Bronchial epithelial cell (primary cell): ENCODE measurements around the gene PLXNA4. TPM values are rescaled to one million over a fixed set of nuclear protein-coding genes. Genes with fewer than 3 reads are reported as not detected.

Experiments
- DNase-seq: peaks from one replicate; pipeline ENCODE4 v3.0.0-alpha.2; 2010; ENCODE audit warnings: low read depth
- FAIRE-seq: peaks from 2 replicates; lab custom pipeline; 2011; peaks lifted over from hg19 to GRCh38; lab: Jason Lieb, UNC
- H3K27me3 ChIP-seq: 2 replicates; pipeline ENCODE4 v1.5.1; 2011; ENCODE audit warnings: low read length; ENCODE audit not compliant: control insufficient read depth, insufficient read depth
- H3K36me3 ChIP-seq: 2 replicates; pipeline ENCODE4 v1.5.1; 2011; ENCODE audit warnings: low read length; ENCODE audit not compliant: control insufficient read depth, insufficient read depth
- H3K4me3 ChIP-seq: 2 replicates; pipeline ENCODE4 v1.5.1; 2011; ENCODE audit warnings: mild to moderate bottlenecking, low read depth, low read length, control low read depth
- total RNA-seq: library from RNA; depleted of rRNA; stranded (reverse); fragments of >200 nt; gene quantifications from 2 replicates; pipeline ENCODE4 v1.2.1, GENCODE V29; 2014
- TF ChIP-seq, protein P1 (sequence below): IDR thresholded peaks from 2 replicates; pipeline ENCODE4 v1.5.1; 2011; ENCODE audit warnings: mild to moderate bottlenecking, moderate library complexity, low read length, control low read depth, inconsistent platforms; ENCODE audit not compliant: insufficient read depth, severe bottlenecking

The PLXNA4 gene
- total RNA-seq, 1 donor from 2014 or later = under 0.01 TPM

DNA sequence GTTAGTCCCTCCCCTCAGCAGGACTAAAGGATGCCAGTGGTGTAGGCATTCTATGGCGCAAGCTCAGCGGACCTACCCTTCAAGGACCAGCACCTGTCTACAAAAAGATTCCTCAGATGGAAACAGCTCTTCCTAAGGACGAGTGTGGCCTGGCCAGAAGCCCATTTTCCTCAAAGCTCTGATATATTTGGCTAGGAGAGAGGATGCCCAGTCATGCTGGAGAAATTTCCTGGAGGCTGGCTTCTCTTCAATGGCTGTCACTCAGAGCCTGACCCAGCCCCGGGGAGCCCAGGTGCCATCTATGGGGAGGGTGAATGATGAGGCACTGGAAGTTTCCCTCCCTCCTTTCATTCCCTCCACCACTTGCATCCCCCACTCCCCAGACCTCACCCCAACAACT is 111.5 kb downstream of the PLXNA4 start:
- peak; percentile 44 for DNase-seq
- Histone ChIP-seq H3K27me3 (no peaks in the 10 kb centered on the region), H3K4me3 (no peak overlapping the region), H3K36me3 (no peaks in the 10 kb centered on the region)
- TF ChIP-seq, protein P1, sequence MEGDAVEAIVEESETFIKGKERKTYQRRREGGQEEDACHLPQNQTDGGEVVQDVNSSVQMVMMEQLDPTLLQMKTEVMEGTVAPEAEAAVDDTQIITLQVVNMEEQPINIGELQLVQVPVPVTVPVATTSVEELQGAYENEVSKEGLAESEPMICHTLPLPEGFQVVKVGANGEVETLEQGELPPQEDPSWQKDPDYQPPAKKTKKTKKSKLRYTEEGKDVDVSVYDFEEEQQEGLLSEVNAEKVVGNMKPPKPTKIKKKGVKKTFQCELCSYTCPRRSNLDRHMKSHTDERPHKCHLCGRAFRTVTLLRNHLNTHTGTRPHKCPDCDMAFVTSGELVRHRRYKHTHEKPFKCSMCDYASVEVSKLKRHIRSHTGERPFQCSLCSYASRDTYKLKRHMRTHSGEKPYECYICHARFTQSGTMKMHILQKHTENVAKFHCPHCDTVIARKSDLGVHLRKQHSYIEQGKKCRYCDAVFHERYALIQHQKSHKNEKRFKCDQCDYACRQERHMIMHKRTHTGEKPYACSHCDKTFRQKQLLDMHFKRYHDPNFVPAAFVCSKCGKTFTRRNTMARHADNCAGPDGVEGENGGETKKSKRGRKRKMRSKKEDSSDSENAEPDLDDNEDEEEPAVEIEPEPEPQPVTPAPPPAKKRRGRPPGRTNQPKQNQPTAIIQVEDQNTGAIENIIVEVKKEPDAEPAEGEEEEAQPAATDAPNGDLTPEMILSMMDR = no peak
- FAIRE-seq = no peak

DNA sequence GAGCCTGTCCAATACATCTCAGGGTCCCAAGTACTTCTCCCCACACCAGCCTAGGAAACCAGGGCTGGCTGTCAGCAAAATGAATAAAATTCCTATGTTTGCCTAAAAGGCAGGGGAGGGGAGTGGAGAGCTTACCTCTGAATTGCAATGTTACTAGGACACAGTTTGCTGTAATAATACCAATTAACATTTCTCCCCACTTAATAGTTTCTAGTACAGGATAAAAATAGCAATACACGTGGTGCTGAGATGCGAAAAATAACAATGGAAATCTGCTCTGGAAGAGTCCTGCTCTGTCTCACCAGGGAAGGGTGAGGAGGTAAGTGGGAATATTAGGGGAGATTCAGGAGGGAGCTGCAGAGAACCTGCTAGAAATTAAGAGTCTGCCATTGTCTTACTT is 112.3 kb downstream of the PLXNA4 start:
- no peaks in the 10 kb centered on the region for H3K27me3 ChIP-seq
- FAIRE-seq (no peak), DNase-seq (no peak)
- no peak overlapping the region for H3K4me3 ChIP-seq
- no peaks in the 10 kb centered on the region for H3K36me3 ChIP-seq
- TF ChIP-seq, protein P1 = no peak

DNA sequence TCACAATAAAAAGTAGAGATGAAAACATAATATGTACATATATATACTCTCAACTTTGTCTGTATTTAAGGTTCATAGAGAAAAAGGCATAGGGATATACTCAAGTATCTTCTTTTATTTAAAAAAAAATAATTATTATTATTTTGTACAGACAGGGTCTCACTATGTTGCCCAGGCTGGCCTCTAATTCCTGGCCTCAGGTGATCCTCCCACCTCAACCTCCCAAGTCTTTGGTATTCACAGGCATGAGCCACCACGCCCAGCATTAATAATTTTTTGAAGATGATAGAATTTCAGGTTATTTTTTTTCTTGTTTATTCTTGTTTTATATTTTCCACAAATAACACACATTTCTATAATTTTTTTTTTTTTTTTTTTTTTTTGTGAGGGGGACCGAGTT is 113.8 kb downstream of the PLXNA4 start:
- Histone ChIP-seq H3K27me3 (no peaks in the 10 kb centered on the region), H3K36me3 (no peaks in the 10 kb centered on the region), H3K4me3 (no peak overlapping the region)
- TF ChIP-seq, protein P1 = no peak
- DNase-seq = no peak
- no peak for FAIRE-seq

DNA sequence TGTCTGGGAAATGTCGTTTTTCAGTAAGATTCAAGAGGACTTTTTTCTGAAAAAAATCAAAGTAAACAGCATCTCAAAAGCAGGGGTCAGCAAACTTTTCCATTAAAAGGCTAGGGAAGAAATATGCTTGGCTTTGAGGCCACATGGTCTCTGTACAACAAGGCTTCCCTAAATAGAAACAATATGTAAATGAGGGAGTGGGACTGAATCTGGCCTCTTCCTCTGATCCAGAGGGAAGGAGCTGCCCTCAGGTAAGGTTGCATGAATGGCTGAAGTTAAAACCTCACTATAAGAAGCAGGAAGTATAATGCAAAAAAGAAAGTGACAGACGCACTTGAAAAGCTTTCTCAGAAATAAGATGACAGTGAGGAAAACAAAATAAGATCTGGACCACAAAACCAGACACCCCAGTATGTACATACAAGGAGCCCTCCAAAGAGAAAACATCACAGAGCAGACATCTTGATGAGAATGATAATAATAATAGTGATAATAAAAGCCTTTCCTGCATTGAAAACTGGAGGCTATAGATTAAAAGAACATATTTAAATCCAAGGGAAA is 115.2 kb downstream of the PLXNA4 start:
- TF ChIP-seq, protein P1 = no peak
- FAIRE-seq (no peak), DNase-seq (no peak)
- H3K27me3 ChIP-seq = no peaks in the 10 kb centered on the region
- H3K4me3 ChIP-seq = no peak overlapping the region
- no peaks in the 10 kb centered on the region for H3K36me3 ChIP-seq

DNA sequence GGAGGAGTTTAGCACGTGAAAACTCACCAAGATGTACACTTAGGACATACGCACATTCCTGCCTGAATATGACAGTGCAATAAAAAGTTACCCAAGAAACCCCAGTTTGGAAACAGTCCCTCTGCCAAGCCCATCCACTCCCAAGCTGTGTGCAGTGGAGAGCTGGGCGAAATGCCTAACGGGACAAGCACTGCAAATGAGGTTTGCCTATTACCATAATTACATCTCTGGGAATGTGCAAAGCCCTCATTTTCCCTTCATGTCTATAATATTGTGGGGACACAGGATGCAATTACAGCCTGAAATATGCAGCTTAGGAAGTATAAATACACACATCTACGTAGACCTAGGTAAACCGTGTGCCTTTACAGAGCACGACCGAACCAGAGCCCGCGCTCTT is 117.5 kb downstream of the PLXNA4 start:
- no peak for DNase-seq
- no peak for FAIRE-seq
- no peak overlapping the region for H3K4me3 ChIP-seq
- no peaks in the 10 kb centered on the region for H3K36me3 ChIP-seq
- TF ChIP-seq, protein P1 = no peak
- no peaks in the 10 kb centered on the region for H3K27me3 ChIP-seq

DNA sequence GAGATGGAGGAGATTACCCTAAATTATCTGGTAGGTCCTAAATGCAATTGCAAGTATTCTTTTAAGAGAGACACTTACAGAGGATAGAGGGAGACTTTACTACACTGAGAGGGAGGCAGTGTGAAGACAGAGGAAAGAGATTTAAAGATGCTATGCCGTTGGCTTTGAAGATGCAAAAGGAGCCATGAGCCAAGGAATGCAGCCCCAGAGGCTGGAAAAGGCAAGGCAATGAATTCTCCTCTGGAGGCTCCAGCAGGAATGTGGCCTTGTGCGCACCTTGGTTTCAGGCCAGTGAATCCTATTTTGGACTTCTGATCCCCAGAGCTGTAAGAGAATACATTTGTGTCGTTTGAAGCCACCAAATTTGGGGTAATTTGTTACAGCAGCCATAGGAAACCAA is 118.6 kb downstream of the PLXNA4 start:
- no peaks in the 10 kb centered on the region for H3K36me3 ChIP-seq
- TF ChIP-seq, protein P1 = no peak
- H3K27me3 ChIP-seq = no peaks in the 10 kb centered on the region
- DNase-seq (no peak), FAIRE-seq (no peak)
- no peak overlapping the region for H3K4me3 ChIP-seq
